HEK293 (cell line): ENCODE results near the gene EPHB3.
A peak's percentile ranks its signal among the peaks of the same experiment; 100 is the strongest.

Experiments
- CTCF ChIA-PET: fragments of 350-600 bp; formaldehyde crosslinking; extraction: SDS; loops from one replicate; lab custom pipeline; 2021; ENCODE audit warnings: antibody characterized with exemption; lab: Yijun Ruan, JAX
- POLR2A ChIA-PET: fragments of 300-600 bp; formaldehyde crosslinking; extraction: SDS; loops from one replicate; lab custom pipeline; 2020; ENCODE audit warnings: antibody characterized with exemption, inconsistent platforms; lab: Yijun Ruan, JAX
- H3K27ac ChIP-seq: fragments of 200-500 bp; sonication (Bioruptor generic); 2 replicates; pipeline ENCODE4 v1.5.1; 2014; ENCODE audit warnings: low read depth, low read length, control low read depth, inconsistent platforms; ENCODE audit errors: extremely low read depth
- H3K36me3 ChIP-seq, 2 experiments: fragments of 200-500 bp in 1 of 2; sonication (Bioruptor generic) in 1 of 2; 1 replicate in 1 of 2; 2 replicates in 1 of 2; pipeline ENCODE4 v1.5.1; 2014 to 2017; ENCODE audit warnings: inconsistent platforms in 2 of 2, low read length in 2 of 2; ENCODE audit not compliant: control insufficient read depth in 2 of 2, insufficient read depth in 1 of 2
- H3K4me1 ChIP-seq: fragments of 200-500 bp; sonication (Bioruptor generic); 2 replicates; pipeline ENCODE4 v1.5.1; 2014; ENCODE audit warnings: mild to moderate bottlenecking, low read length, inconsistent platforms; ENCODE audit not compliant: control insufficient read depth, insufficient read depth
- H3K4me3 ChIP-seq: 2 replicates; pipeline ENCODE4 v1.5.1; 2011; ENCODE audit warnings: low read depth, mild to moderate bottlenecking, control low read depth, low read length, moderate library complexity
- H3K9me3 ChIP-seq: fragments of 200-500 bp; sonication (Bioruptor generic); 2 replicates; pipeline ENCODE4 v1.5.1; 2014; ENCODE audit warnings: low read depth, low read length, inconsistent platforms; ENCODE audit not compliant: control insufficient read depth, insufficient read depth
- BCL11B ChIP-seq: fragments of 450-650 bp; formaldehyde crosslinking; IDR thresholded peaks from 2 replicates; pipeline ENCODE4 v1.5.1; 2016; ENCODE audit warnings: low read depth, missing biosample characterization, missing genetic modification characterization
- EGR2 ChIP-seq: fragments of 450-650 bp; formaldehyde crosslinking; IDR thresholded peaks from 2 replicates; pipeline ENCODE4 v1.5.1; 2016; ENCODE audit warnings: low read depth, missing biosample characterization, missing genetic modification characterization
- IKZF3 ChIP-seq: fragments of 450-650 bp; IDR thresholded peaks from 2 replicates; pipeline ENCODE4 v1.5.0; 2018; ENCODE audit warnings: missing biosample characterization, mild to moderate bottlenecking, missing genetic modification characterization, moderate library complexity
- PRDM1 ChIP-seq: fragments of 450-650 bp; formaldehyde crosslinking; IDR thresholded peaks from 2 replicates; pipeline ENCODE4; 2016; ENCODE audit warnings: missing biosample characterization, missing genetic modification characterization
- ZFHX2 ChIP-seq: fragments of 450-650 bp; formaldehyde crosslinking; conservative IDR thresholded peaks from 2 replicates; pipeline ENCODE4 v1.5.1; 2016; ENCODE audit warnings: missing biosample characterization, missing genetic modification characterization
- ZFP3 ChIP-seq: fragments of 450-650 bp; formaldehyde crosslinking; IDR thresholded peaks from 2 replicates; pipeline ENCODE4 v1.5.1; 2016; ENCODE audit warnings: low read depth, missing biosample characterization, missing genetic modification characterization
- ZFP69B ChIP-seq: fragments of 450-650 bp; formaldehyde crosslinking; IDR thresholded peaks from 2 replicates; pipeline ENCODE4 v1.5.1; 2016; ENCODE audit warnings: missing biosample characterization, missing genetic modification characterization
- ZNF140 ChIP-seq: fragments of 450-650 bp; formaldehyde crosslinking; IDR thresholded peaks from 2 replicates; pipeline ENCODE4 v1.5.1; 2016; ENCODE audit warnings: missing biosample characterization, missing genetic modification characterization
- ZNF16 ChIP-seq: fragments of 450-650 bp; formaldehyde crosslinking; IDR thresholded peaks from 2 replicates; pipeline ENCODE4 v1.5.1; 2016; ENCODE audit warnings: low read depth, missing biosample characterization, missing genetic modification characterization
- ZNF24 ChIP-seq: fragments of 450-650 bp; formaldehyde crosslinking; IDR thresholded peaks from 2 replicates; pipeline ENCODE4 v1.5.1; 2016; ENCODE audit warnings: missing biosample characterization, missing genetic modification characterization
- ZNF311 ChIP-seq: fragments of 450-650 bp; formaldehyde crosslinking; IDR thresholded peaks from 2 replicates; pipeline ENCODE4 v1.5.1; 2017; ENCODE audit warnings: missing biosample characterization, missing genetic modification characterization, borderline replicate concordance
- ZNF423 ChIP-seq: fragments of 450-650 bp; formaldehyde crosslinking; IDR thresholded peaks from 2 replicates; pipeline ENCODE4 v1.5.1; 2016; ENCODE audit warnings: missing biosample characterization, missing genetic modification characterization
- ZNF501 ChIP-seq: fragments of 450-650 bp; formaldehyde crosslinking; IDR thresholded peaks from 2 replicates; pipeline ENCODE4 v1.5.1; 2016; ENCODE audit warnings: missing biosample characterization, missing genetic modification characterization
- ZNF529 ChIP-seq: fragments of 450-650 bp; formaldehyde crosslinking; IDR thresholded peaks from 2 replicates; pipeline ENCODE4 v1.5.1; 2017; ENCODE audit warnings: missing genetic modification characterization, missing biosample characterization; ENCODE audit not compliant: insufficient replicate concordance
- ZNF558 ChIP-seq: fragments of 450-650 bp; formaldehyde crosslinking; IDR thresholded peaks from 2 replicates; pipeline ENCODE4 v1.5.1; 2016; ENCODE audit warnings: missing biosample characterization, missing genetic modification characterization
- ZNF571 ChIP-seq: fragments of 450-650 bp; formaldehyde crosslinking; IDR thresholded peaks from 2 replicates; pipeline ENCODE4 v1.5.0; 2017; ENCODE audit warnings: missing biosample characterization, missing genetic modification characterization
- ZNF624 ChIP-seq: fragments of 450-650 bp; formaldehyde crosslinking; IDR thresholded peaks from 2 replicates; pipeline ENCODE4 v1.5.1; 2017; ENCODE audit warnings: missing biosample characterization, missing genetic modification characterization
- ZNF660 ChIP-seq: fragments of 450-650 bp; IDR thresholded peaks from 2 replicates; pipeline ENCODE4 v1.5.1; 2018; ENCODE audit warnings: missing biosample characterization, mild to moderate bottlenecking, missing genetic modification characterization
- ZNF664 ChIP-seq: fragments of 450-650 bp; formaldehyde crosslinking; IDR thresholded peaks from 2 replicates; pipeline ENCODE4 v1.5.1; 2016; ENCODE audit warnings: missing biosample characterization, missing genetic modification characterization
- ZNF692 ChIP-seq: fragments of 450-650 bp; formaldehyde crosslinking; IDR thresholded peaks from 2 replicates; pipeline ENCODE4 v1.5.1; 2016; ENCODE audit warnings: missing biosample characterization, missing genetic modification characterization
- ZNF701 ChIP-seq: fragments of 450-650 bp; formaldehyde crosslinking; IDR thresholded peaks from 2 replicates; pipeline ENCODE4 v1.5.1; 2016; ENCODE audit warnings: missing biosample characterization, missing genetic modification characterization
- ZNF747 ChIP-seq: fragments of 450-650 bp; formaldehyde crosslinking; IDR thresholded peaks from 2 replicates; pipeline ENCODE4 v1.5.1; 2016; ENCODE audit warnings: missing biosample characterization, missing genetic modification characterization
- ZNF785 ChIP-seq: fragments of 450-650 bp; formaldehyde crosslinking; IDR thresholded peaks from 2 replicates; pipeline ENCODE4 v1.5.1; 2016; ENCODE audit warnings: missing biosample characterization, missing genetic modification characterization
- ZSCAN30 ChIP-seq: fragments of 450-650 bp; IDR thresholded peaks from 2 replicates; pipeline ENCODE4 v1.5.1; 2018; ENCODE audit warnings: missing biosample characterization, mild to moderate bottlenecking, missing genetic modification characterization, moderate library complexity
- TF ChIP-seq, protein P1 (sequence below): fragments of 450-650 bp; formaldehyde crosslinking; IDR thresholded peaks from 2 replicates; pipeline ENCODE4 v1.5.1; 2016; ENCODE audit warnings: missing biosample characterization, missing genetic modification characterization, borderline replicate concordance
- TF ChIP-seq, protein P2 (sequence below): fragments of 450-650 bp; formaldehyde crosslinking; IDR thresholded peaks from 2 replicates; pipeline ENCODE4 v1.5.1; 2017; ENCODE audit warnings: missing biosample characterization, missing genetic modification characterization

Gene EPHB3

DNA sequence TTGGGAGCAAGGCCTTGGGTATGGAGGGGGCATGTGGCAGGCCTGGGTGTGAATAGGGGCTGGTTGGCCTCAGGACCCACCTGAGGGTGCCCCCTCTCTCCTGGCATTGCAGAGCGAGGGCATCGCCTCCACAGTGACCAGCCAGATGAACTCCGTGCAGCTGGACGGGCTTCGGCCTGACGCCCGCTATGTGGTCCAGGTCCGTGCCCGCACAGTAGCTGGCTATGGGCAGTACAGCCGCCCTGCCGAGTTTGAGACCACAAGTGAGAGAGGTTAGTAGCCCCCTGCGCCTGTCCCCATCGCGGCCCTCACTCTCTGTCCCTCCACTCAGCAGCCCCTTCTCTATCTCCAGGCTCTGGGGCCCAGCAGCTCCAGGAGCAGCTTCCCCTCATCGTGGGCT, 16.0 kb downstream of the EPHB3 start:
- Histone ChIP-seq H3K27ac (no peak overlapping the region), H3K9me3 (no peaks in the 10 kb centered on the region), H3K4me1 (no peaks in the 10 kb centered on the region), H3K4me3 (no peak overlapping the region), H3K36me3 (peaks cover 0 to 81% of the 10 kb centered on the region in 2 experiments; a peak in 1 of 3 replicates)
- POLR2A ChIA-PET, result interaction anchor here (1.6 kb wide), 1 partner anchor 16 kb away, joined by 5 read pairs; the partner anchor contains the start of gene EPHB3
- CTCF ChIA-PET, result no interaction called here
- no peak for TF ChIP-seq ZSCAN30 (tag by site-specific recombination)
- no peak for TF ChIP-seq ZNF529 (tag by site-specific recombination)
- no peak for TF ChIP-seq ZNF660 (tag by site-specific recombination)
- TF ChIP-seq ZNF624 (tag by site-specific recombination), result no peak
- TF ChIP-seq ZNF558 (tag by site-specific recombination), result no peak
- no peak for TF ChIP-seq ZFP3 (tag by site-specific recombination)

GRCh38 chr3:184578218-184578617, 16.6 kb downstream of the EPHB3 start:
- H3K4me3 ChIP-seq, result no peak overlapping the region

GRCh38 chr3:184578822-184579221, 17.2 kb downstream of the EPHB3 start:
- Histone ChIP-seq H3K36me3 (peaks cover 0 to 72% of the 10 kb centered on the region in 2 experiments; a peak in 1 of 3 replicates), H3K4me3 (no peak overlapping the region), H3K4me1 (no peaks in the 10 kb centered on the region), H3K27ac (no peak overlapping the region), H3K9me3 (no peaks in the 10 kb centered on the region)
- POLR2A ChIA-PET, result interaction anchor here (1.6 kb wide), 1 partner anchor 17 kb away, joined by 5 read pairs; the partner anchor contains the start of gene EPHB3
- CTCF ChIA-PET, result interaction anchor here (0.7 to 1.7 kb wide), 2 partner anchors 18 to 34 kb away, joined by 4 to 7 read pairs; partner anchors contain the start of gene EPHB3
- no peak for TF ChIP-seq BCL11B
- no peak for TF ChIP-seq ZNF571 (tag by site-specific recombination)
- TF ChIP-seq, protein P1, sequence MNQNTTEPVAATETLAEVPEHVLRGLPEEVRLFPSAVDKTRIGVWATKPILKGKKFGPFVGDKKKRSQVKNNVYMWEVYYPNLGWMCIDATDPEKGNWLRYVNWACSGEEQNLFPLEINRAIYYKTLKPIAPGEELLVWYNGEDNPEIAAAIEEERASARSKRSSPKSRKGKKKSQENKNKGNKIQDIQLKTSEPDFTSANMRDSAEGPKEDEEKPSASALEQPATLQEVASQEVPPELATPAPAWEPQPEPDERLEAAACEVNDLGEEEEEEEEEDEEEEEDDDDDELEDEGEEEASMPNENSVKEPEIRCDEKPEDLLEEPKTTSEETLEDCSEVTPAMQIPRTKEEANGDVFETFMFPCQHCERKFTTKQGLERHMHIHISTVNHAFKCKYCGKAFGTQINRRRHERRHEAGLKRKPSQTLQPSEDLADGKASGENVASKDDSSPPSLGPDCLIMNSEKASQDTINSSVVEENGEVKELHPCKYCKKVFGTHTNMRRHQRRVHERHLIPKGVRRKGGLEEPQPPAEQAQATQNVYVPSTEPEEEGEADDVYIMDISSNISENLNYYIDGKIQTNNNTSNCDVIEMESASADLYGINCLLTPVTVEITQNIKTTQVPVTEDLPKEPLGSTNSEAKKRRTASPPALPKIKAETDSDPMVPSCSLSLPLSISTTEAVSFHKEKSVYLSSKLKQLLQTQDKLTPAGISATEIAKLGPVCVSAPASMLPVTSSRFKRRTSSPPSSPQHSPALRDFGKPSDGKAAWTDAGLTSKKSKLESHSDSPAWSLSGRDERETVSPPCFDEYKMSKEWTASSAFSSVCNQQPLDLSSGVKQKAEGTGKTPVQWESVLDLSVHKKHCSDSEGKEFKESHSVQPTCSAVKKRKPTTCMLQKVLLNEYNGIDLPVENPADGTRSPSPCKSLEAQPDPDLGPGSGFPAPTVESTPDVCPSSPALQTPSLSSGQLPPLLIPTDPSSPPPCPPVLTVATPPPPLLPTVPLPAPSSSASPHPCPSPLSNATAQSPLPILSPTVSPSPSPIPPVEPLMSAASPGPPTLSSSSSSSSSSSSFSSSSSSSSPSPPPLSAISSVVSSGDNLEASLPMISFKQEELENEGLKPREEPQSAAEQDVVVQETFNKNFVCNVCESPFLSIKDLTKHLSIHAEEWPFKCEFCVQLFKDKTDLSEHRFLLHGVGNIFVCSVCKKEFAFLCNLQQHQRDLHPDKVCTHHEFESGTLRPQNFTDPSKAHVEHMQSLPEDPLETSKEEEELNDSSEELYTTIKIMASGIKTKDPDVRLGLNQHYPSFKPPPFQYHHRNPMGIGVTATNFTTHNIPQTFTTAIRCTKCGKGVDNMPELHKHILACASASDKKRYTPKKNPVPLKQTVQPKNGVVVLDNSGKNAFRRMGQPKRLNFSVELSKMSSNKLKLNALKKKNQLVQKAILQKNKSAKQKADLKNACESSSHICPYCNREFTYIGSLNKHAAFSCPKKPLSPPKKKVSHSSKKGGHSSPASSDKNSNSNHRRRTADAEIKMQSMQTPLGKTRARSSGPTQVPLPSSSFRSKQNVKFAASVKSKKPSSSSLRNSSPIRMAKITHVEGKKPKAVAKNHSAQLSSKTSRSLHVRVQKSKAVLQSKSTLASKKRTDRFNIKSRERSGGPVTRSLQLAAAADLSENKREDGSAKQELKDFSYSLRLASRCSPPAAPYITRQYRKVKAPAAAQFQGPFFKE (tag by site-specific recombination), result no peak
- peak; percentile 68 for TF ChIP-seq EGR2 (tag by site-specific recombination)
- TF ChIP-seq ZFHX2, result peak; percentile 63

More at GRCh38 chr3:184578218-184578617, 16.6 kb downstream of the EPHB3 start:
- TF ChIP-seq ZNF140 (tag by site-specific recombination) (no peak), ZNF24 (tag by site-specific recombination) (no peak), ZNF747 (tag by site-specific recombination) (no peak), ZFP69B (no peak), ZNF501 (tag by site-specific recombination) (no peak), ZNF701 (tag by site-specific recombination) (no peak), ZNF785 (tag by site-specific recombination) (no peak), PRDM1 (tag by site-specific recombination) (no peak), ZNF664 (tag by site-specific recombination) (no peak), ZNF692 (tag by site-specific recombination) (no peak), IKZF3 (tag by site-specific recombination) (no peak), ZNF16 (tag by site-specific recombination) (no peak), ZNF423 (tag by site-specific recombination) (no peak), ZNF311 (tag by site-specific recombination) (no peak)
- TF ChIP-seq, protein P2, sequence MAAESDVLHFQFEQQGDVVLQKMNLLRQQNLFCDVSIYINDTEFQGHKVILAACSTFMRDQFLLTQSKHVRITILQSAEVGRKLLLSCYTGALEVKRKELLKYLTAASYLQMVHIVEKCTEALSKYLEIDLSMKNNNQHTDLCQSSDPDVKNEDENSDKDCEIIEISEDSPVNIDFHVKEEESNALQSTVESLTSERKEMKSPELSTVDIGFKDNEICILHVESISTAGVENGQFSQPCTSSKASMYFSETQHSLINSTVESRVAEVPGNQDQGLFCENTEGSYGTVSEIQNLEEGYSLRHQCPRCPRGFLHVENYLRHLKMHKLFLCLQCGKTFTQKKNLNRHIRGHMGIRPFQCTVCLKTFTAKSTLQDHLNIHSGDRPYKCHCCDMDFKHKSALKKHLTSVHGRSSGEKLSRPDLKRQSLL, result no peak
- POLR2A ChIA-PET, result interaction anchor here (1.6 kb wide), 1 partner anchor 17 kb away, joined by 5 read pairs; the partner anchor contains the start of gene EPHB3
- Histone ChIP-seq H3K36me3 (peaks cover 0 to 75% of the 10 kb centered on the region in 2 experiments; a peak in 1 of 3 replicates), H3K27ac (no peak overlapping the region), H3K4me1 (no peaks in the 10 kb centered on the region), H3K9me3 (no peaks in the 10 kb centered on the region)
- CTCF ChIA-PET, result interaction anchor here (0.7 to 1.7 kb wide), 2 partner anchors 17 to 33 kb away, joined by 4 to 7 read pairs; partner anchors contain the start of gene EPHB3
